ENCODE measurements around the gene ZC3H7A.

ZC3H7A gene

GRCh38 chr16:11735787-11736186 is 61.3 kb downstream of the ZC3H7A start:
- DNase-seq (ENCODE audit: low read depth), result no peak

DNA sequence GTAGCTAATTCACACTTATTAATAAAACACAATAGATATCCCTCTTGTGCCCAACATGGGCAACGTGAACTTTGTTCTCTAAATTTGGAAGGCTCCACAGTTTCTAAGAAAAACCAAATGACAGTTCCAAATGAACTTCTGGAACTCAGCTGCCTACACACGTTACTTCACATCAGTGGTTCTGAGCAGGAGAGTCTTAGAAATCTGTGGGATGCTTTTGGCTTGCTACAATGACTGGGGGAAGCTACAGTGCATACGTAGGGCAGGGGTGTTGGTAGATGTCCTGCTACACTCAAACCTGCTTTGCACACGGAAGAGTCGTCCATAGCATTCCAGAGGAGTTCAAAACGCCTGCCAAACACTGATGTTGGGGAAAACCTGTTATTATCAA is 62.4 kb downstream of the ZC3H7A start:
- DNase-seq (ENCODE audit: low read depth), result no peak

DNA sequence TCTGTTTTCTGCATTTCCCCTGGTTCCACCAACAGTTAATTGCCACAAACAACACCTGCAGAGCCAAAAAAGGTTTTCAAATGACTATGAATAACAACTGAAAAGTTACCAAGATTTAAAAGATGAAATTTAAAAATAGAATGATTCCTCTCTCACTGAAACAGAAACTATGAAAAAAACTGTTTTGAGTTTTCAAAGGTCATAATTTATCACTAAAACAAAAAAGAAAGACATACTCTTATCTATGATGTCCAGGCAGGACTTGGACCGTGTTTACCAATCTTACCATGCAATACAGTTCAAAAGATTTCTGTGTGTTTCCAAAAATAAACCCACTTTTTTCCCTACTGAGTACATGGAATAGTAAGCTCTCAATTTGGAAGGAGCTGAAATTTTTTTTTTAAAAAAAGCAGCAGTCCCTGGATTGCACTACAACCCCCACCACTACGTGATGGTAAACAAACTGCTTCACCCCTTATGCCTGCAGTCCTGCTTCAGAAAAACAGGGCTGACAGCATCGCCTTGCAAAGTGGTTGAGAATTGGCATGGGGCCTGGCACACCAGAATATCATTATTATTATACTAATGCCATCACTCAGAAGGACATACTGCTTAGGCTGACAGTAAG is 62.9 kb downstream of the ZC3H7A start:
- no peak for DNase-seq (ENCODE audit: low read depth)

GRCh38 chr16:11731222-11731621 is 65.8 kb downstream of the ZC3H7A start:
- DNase-seq (ENCODE audit: low read depth), result no peak

GRCh38 chr16:11729787-11730186 is 67.3 kb downstream of the ZC3H7A start:
- no peak for DNase-seq (ENCODE audit: low read depth)

DNA sequence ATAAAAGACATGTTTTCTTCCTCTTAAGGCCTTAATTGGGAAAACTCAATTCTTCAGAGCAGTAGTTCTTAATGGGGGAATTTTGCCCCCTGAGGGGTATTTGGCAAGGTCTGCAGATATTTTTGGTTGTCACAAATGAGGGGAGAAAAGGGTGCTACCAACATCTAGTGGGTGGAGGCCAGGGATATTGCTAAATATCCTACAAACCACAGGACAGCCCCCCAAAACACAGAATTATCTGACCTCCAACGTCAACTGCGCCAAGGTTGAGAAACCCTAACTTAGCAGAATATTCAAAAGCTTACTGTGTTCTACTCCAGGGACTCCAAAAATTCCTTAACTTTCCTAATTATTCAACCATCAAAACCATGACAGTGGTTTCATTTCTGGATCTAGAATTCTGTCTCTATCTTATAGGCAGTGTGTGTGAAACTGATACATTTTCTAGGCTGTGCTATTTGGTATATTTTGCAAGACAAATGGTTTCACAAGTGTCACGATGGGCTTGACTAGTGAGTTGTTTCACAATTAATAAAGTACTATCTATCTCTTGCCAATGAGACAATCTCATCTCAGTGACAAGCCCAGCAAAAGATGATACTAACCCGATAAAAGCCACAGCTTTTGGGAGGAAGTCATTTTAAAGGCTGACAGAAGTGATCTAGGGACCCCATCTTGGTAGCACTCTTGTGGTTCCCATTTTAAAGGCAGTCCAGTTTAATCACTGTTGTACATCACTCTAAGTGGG is 69.1 kb downstream of the ZC3H7A start:
- no peak for DNase-seq (ENCODE audit: low read depth)

DNA sequence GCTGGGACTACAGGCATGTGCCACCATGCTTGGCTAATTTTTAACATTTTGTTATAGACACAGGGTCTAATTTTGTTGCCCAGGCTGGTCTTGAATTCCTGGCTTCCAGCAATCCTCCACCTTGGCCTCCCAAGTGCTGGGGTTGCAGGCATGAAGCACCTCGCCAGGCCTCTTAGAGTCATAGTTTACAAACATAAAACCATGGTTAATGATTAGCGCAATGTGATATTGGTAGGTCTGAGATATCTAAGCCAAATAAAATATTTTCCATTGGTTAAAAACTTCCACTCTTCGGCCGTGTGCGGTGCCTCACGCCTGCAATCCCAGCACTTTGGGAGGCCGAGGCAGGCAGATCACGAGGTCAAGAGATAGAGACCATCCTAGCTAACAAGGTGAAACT is 71.0 kb downstream of the ZC3H7A start:
- DNase-seq (ENCODE audit: low read depth), result no peak

DNA sequence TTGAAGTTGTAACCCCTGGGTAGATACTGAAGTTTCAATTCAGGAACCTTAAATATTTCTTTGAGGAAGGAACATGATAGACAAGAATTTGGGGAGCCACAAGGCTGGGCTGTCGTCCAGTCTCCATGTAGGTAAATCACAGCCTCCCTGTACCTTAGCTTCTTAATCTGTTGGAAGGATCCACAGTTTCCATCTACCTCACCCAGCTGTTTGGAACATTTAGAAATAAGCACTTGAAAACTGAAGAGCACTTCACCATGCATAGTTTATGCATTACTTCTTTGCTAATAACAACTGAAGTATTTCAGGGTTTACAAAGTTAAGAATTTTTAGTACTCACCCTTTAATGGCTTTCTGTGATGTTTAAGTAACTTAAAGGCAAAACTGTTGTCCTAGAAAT is 71.6 kb downstream of the ZC3H7A start:
- DNase-seq (ENCODE audit: low read depth), result no peak

- DNase-seq (ENCODE audit: low read depth), result no peak
Measured at GRCh38 chr16:11722468-11722808, 74.6 kb downstream of the ZC3H7A start.

- no peak for DNase-seq (ENCODE audit: low read depth)
Measured at GRCh38 chr16:11721781-11722467, 75.1 kb downstream of the ZC3H7A start.

- no peak for DNase-seq (ENCODE audit: low read depth)
Measured at GRCh38 chr16:11719762-11720161, 77.3 kb downstream of the ZC3H7A start.

GRCh38 chr16:11719171-11719570 is 77.9 kb downstream of the ZC3H7A start:
- DNase-seq (ENCODE audit: low read depth), result no peak

- no peak for DNase-seq (ENCODE audit: low read depth)
Measured at GRCh38 chr16:11717811-11718210, 79.2 kb downstream of the ZC3H7A start.

GRCh38 chr16:11716336-11716735 is 80.7 kb downstream of the ZC3H7A start:
- DNase-seq (ENCODE audit: low read depth), result no peak

DNA sequence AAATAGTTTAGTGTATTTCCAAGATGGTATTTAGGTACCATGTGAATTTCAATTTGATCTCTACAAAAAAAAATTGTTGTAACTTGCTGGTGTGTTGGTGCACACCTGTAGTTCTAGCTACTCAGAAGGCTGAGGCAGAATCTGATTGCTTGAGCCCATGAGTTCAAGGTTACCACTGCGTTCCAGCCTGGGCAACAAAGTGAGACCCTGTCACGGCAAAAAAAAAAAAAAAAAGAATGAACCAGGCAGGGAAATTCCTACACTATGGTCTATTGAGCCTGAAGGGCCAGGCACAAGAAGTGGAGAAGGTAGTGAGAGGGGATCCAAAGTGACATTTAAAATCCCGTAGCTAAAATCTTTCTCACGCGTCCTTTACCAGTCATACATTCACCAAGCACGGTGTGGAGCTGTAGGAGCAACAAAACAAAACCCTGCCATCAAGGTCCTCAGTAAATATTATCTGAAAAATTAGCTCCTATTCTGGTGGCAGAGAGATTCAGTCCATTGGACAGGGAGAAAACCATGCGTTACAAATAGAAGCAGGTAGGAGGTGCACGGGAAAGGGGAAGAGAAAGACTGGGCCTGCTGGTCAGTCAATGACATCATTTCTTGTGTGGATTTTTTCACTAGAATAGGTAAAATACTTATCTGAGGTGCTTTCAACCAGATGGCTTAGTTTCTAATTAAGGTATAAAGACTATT is 81.7 kb downstream of the ZC3H7A start:
- DNase-seq (ENCODE audit: low read depth), result no peak

DNA sequence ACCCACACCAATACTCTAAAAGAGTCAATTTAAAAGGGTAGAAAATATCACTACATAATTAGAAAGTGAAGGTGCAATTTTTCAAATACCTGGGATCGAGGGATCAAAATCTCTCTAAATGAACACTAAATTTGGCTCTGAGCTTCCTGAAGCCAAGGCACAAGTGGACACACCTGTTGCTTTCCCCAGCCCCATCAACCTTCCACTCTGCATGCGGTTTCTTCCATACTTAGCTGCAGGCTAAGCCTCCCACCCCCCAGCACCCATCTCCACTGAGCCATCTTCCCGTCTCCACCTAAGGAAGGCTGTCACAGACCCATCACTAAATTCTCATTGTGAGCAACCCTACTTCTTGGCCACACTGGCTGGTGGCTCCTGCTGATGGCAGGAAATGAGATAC is 84.9 kb downstream of the ZC3H7A start:
- DNase-seq (ENCODE audit: low read depth), result no peak

DNA sequence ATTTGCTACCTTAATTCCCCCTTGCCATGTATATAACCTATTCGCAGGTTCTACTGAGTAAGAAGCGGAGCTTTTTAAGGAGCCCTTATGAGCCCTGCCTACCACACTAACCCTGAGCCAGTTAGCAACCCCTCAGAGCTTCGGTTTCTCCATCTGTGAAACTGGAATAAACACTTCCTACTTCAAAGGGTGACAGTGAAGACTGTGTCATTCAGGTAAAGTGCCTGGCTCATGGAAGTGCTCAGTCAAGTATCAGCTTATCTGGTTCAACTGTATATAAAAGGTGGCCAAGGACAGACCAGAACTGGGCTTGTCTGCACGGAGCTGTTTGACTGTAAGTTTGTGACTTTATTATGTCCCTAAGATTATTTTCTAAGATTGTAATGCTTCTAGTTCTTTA is 85.4 kb downstream of the ZC3H7A start:
- no peak for DNase-seq (ENCODE audit: low read depth)

GRCh38 chr16:11708421-11708820 is 88.6 kb downstream of the ZC3H7A start:
- peak; percentile 43 for DNase-seq (ENCODE audit: low read depth)

- DNase-seq (ENCODE audit: low read depth), result no peak
Measured at GRCh38 chr16:11707679-11708197, 89.3 kb downstream of the ZC3H7A start.

- DNase-seq (ENCODE audit: low read depth), result no peak
Measured at GRCh38 chr16:11706180-11706742, 90.8 kb downstream of the ZC3H7A start.

- DNase-seq (ENCODE audit: low read depth), result no peak
Measured at GRCh38 chr16:11705311-11706025, 91.6 kb downstream of the ZC3H7A start.

Data from HS-5 (cell line).